Loucy (cell line): Measurements from ENCODE around the gene SERPINA12.

Source experiments
- H2AFZ ChIP-seq: fragments of 200-600 bp; sonication (generic); 2 replicates; pipeline ENCODE4 v1.6.0; 2016; ENCODE audit warnings: antibody characterized with exemption, mild to moderate bottlenecking, low read length, moderate library complexity
- H3F3A ChIP-seq: fragments of 200-600 bp; 2 replicates; pipeline ENCODE4 v1.6.0; 2016; ENCODE audit warnings: antibody characterized with exemption, low read depth, mild to moderate bottlenecking
- H3K27me3 ChIP-seq: fragments of 200-600 bp; sonication (generic); 2 replicates; pipeline ENCODE4 v1.6.1; 2014; ENCODE audit warnings: low read length, mild to moderate bottlenecking; ENCODE audit not compliant: insufficient read depth, poor library complexity, severe bottlenecking
- H3K36me3 ChIP-seq: fragments of 200-600 bp; sonication (generic); 2 replicates; pipeline ENCODE4 v1.6.1; 2016; ENCODE audit warnings: low read length; ENCODE audit not compliant: insufficient read depth
- H3K4me1 ChIP-seq: fragments of 200-600 bp; sonication (generic); 2 replicates; pipeline ENCODE4 v1.5.1; 2014; ENCODE audit warnings: low read length, mild to moderate bottlenecking; ENCODE audit not compliant: insufficient read depth, poor library complexity, severe bottlenecking
- H3K4me2 ChIP-seq: fragments of 200-600 bp; sonication (generic); 2 replicates; pipeline ENCODE4 v1.6.0; 2014; ENCODE audit warnings: antibody characterized with exemption, low read length, low read depth, mild to moderate bottlenecking; ENCODE audit not compliant: poor library complexity, severe bottlenecking
- H3K4me3 ChIP-seq: fragments of 200-600 bp; sonication (generic); 2 replicates; pipeline ENCODE4 v1.5.1; 2014; ENCODE audit warnings: low read length, mild to moderate bottlenecking, mixed read lengths; ENCODE audit not compliant: poor library complexity, severe bottlenecking
- H3K79me2 ChIP-seq: fragments of 200-600 bp; sonication (generic); 2 replicates; pipeline ENCODE4 v1.6.1; 2014; ENCODE audit warnings: low read length; ENCODE audit not compliant: insufficient read depth
- H3K9ac ChIP-seq: fragments of 200-600 bp; sonication (generic); 2 replicates; pipeline ENCODE4 v1.6.0; 2014; ENCODE audit warnings: mild to moderate bottlenecking, low read depth, low read length, moderate library complexity; ENCODE audit not compliant: poor library complexity, severe bottlenecking
- H3K9me2 ChIP-seq: fragments of 200-600 bp; sonication (generic); replicated peaks from 2 replicates; pipeline ENCODE4 v1.6.1; 2016; ENCODE audit warnings: low read depth, low read length, mixed read lengths
- H3K9me3 ChIP-seq: fragments of 200-600 bp; sonication (generic); 2 replicates; pipeline ENCODE4 v1.6.1; 2014; ENCODE audit warnings: mild to moderate bottlenecking, antibody characterized with exemption, low read length, low read depth; ENCODE audit not compliant: insufficient read depth
- H4K20me1 ChIP-seq: fragments of 200-600 bp; sonication (generic); 2 replicates; pipeline ENCODE4 v1.6.0; 2014; ENCODE audit warnings: antibody characterized with exemption, low read length, mild to moderate bottlenecking; ENCODE audit not compliant: insufficient read depth, poor library complexity, severe bottlenecking
- EZH2phosphoT487 ChIP-seq: fragments of 200-600 bp; IDR thresholded peaks from 2 replicates; pipeline ENCODE4 v1.6.1; 2018; ENCODE audit warnings: antibody characterized with exemption, mild to moderate bottlenecking, moderate library complexity, borderline replicate concordance
- TF ChIP-seq, protein P1 (sequence below): fragments of 200-600 bp; sonication (generic); conservative IDR thresholded peaks from 2 replicates; pipeline ENCODE4 v1.5.1; 2014; ENCODE audit warnings: mild to moderate bottlenecking, antibody characterized with exemption, low read length

The SERPINA12 gene

DNA sequence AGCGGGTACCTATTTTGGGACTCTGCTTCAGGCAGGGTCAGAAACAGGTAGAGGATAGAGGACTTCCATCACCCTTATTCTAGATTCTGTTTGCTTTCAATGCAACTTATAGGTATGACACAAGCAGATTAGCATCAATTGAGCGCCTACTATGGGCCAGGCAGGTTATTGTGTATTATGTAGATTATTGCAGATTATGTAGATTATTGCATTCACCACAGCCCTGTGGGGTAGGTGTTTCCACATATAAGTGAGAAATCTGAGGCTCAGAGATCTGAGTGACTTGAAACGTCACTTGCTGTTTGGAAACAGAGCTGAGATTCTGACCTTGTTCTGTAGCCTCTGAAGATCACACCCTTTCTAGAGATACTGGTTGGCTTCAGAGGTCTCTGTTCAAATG is 26.2 kb upstream of the SERPINA12 start:
- Histone ChIP-seq H3K36me3 (no peaks in the 10 kb centered on the region), H3K79me2 (no peaks in the 10 kb centered on the region), H3K9me3 (no peaks in the 10 kb centered on the region), H3K4me1 (no peaks in the 10 kb centered on the region), H3K9me2 (no peaks in the 10 kb centered on the region), H4K20me1 (no peaks in the 10 kb centered on the region), H2AFZ (no peak overlapping the region), H3K4me2 (no peak overlapping the region), H3K9ac (no peak overlapping the region), H3K4me3 (no peak overlapping the region), H3F3A (no peaks in the 10 kb centered on the region), H3K27me3 (no peaks in the 10 kb centered on the region)
- no peak for TF ChIP-seq EZH2phosphoT487
- TF ChIP-seq, protein P1, sequence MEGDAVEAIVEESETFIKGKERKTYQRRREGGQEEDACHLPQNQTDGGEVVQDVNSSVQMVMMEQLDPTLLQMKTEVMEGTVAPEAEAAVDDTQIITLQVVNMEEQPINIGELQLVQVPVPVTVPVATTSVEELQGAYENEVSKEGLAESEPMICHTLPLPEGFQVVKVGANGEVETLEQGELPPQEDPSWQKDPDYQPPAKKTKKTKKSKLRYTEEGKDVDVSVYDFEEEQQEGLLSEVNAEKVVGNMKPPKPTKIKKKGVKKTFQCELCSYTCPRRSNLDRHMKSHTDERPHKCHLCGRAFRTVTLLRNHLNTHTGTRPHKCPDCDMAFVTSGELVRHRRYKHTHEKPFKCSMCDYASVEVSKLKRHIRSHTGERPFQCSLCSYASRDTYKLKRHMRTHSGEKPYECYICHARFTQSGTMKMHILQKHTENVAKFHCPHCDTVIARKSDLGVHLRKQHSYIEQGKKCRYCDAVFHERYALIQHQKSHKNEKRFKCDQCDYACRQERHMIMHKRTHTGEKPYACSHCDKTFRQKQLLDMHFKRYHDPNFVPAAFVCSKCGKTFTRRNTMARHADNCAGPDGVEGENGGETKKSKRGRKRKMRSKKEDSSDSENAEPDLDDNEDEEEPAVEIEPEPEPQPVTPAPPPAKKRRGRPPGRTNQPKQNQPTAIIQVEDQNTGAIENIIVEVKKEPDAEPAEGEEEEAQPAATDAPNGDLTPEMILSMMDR, result no peak

DNA sequence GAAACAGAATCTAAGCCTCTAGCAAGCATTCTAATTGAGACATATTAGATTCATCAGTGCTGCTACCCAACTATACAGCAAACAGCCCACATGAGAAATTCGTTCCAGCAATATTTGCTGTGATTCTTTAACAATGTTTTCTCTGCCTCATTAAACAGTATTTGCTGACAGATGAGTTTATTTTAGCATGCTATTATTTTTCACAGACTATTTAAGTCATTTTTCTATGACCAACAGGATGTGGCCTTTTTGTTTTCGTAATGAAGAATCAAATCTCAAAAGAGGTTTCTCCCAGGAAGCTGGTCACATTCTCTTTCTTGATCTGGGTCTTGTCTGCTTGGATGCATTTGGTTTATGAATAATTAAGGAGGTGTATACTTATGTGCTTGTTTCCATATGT is 23.2 kb upstream of the SERPINA12 start:
- H3K9me2 ChIP-seq, result no peaks in the 10 kb centered on the region
- no peaks in the 10 kb centered on the region for H3K27me3 ChIP-seq
- H3F3A ChIP-seq, result no peaks in the 10 kb centered on the region
- H3K36me3 ChIP-seq, result no peaks in the 10 kb centered on the region
- H3K79me2 ChIP-seq, result no peaks in the 10 kb centered on the region
- no peaks in the 10 kb centered on the region for H3K9me3 ChIP-seq
- H3K4me3 ChIP-seq, result no peak overlapping the region
- no peak overlapping the region for H2AFZ ChIP-seq
- no peaks in the 10 kb centered on the region for H4K20me1 ChIP-seq
- no peak overlapping the region for H3K4me2 ChIP-seq
- no peak for TF ChIP-seq EZH2phosphoT487
- TF ChIP-seq, protein P1, result no peak
- H3K4me1 ChIP-seq, result no peaks in the 10 kb centered on the region
- no peak overlapping the region for H3K9ac ChIP-seq

DNA sequence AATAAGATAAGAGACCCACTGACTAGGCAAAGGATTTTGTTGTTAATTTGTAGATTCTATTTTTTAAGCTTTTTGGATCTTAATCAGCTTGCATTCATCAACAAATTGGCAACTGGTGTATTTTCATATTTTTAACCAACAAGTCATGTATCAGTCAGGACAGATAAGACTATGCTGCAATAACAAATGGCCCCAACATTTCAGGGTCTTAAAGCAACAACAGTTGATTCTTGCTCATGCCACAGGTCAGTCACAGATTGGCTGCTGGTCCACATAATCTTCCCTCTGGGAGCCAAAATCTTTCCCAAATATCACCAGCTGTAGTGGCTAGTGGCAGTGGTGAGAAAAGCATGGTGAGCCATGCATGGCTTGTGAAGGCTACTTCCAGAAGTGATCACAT is 21.9 kb upstream of the SERPINA12 start:
- H4K20me1 ChIP-seq, result no peaks in the 10 kb centered on the region
- no peaks in the 10 kb centered on the region for H3K79me2 ChIP-seq
- no peak for TF ChIP-seq EZH2phosphoT487
- TF ChIP-seq, protein P1, result no peak
- no peaks in the 10 kb centered on the region for H3K4me1 ChIP-seq
- H3K4me3 ChIP-seq, result no peak overlapping the region
- H3K27me3 ChIP-seq, result no peaks in the 10 kb centered on the region
- H2AFZ ChIP-seq, result no peak overlapping the region
- H3K9ac ChIP-seq, result no peak overlapping the region
- H3F3A ChIP-seq, result no peaks in the 10 kb centered on the region
- H3K4me2 ChIP-seq, result no peak overlapping the region
- no peaks in the 10 kb centered on the region for H3K36me3 ChIP-seq
- no peaks in the 10 kb centered on the region for H3K9me2 ChIP-seq
- no peaks in the 10 kb centered on the region for H3K9me3 ChIP-seq
